Neural progenitor cell (in vitro differentiated cells): ENCODE results near the gene SPRY4. TPM values are rescaled to one million over a fixed set of nuclear protein-coding genes. Genes with fewer than 3 reads are reported as not detected.

Experiments used
- DNase-seq: peaks from one replicate; pipeline ENCODE4 v3.0.0-alpha.2; 2016; ENCODE audit warnings: low spot score
- H2AFZ ChIP-seq: fragments of 200-600 bp; sonication (generic); replicated peaks from 2 replicates; pipeline ENCODE4 v1.6.1; 2016; ENCODE audit warnings: antibody characterized with exemption
- H3F3A ChIP-seq: fragments of 200-600 bp; sonication (generic); 2 replicates; pipeline ENCODE4 v1.6.1; 2016; ENCODE audit warnings: antibody characterized with exemption, low read depth
- H3K27ac ChIP-seq: fragments of 200-600 bp; sonication (generic); 2 replicates; pipeline ENCODE4 v1.5.1; 2016; ENCODE audit warnings: mild to moderate bottlenecking
- H3K27me3 ChIP-seq: fragments of 200-600 bp; sonication (generic); 2 replicates; pipeline ENCODE4 v1.6.1; 2016; ENCODE audit warnings: mild to moderate bottlenecking, moderate library complexity
- H3K36me3 ChIP-seq: fragments of 200-600 bp; sonication (generic); 2 replicates; pipeline ENCODE4 v1.5.1; 2016
- H3K4me1 ChIP-seq: fragments of 200-600 bp; sonication (generic); 2 replicates; pipeline ENCODE4 v1.6.1; 2016; ENCODE audit warnings: mixed run types
- H3K4me2 ChIP-seq: fragments of 200-600 bp; sonication (generic); 2 replicates; pipeline ENCODE4 v1.6.1; 2016
- H3K4me3 ChIP-seq: fragments of 200-600 bp; sonication (generic); 2 replicates; pipeline ENCODE4 v1.5.1; 2016
- H3K79me2 ChIP-seq: fragments of 200-600 bp; sonication (generic); 2 replicates; pipeline ENCODE4 v1.6.1; 2016; ENCODE audit warnings: low read depth
- H3K9ac ChIP-seq: fragments of 200-600 bp; sonication (generic); 2 replicates; pipeline ENCODE4 v1.6.1; 2016
- H3K9me3 ChIP-seq: fragments of 200-600 bp; sonication (generic); 2 replicates; pipeline ENCODE4 v1.5.1; 2016; ENCODE audit warnings: low read depth
- H4K20me1 ChIP-seq: fragments of 200-600 bp; sonication (generic); 2 replicates; pipeline ENCODE4 v1.6.1; 2016; ENCODE audit warnings: low read depth
- H3K27ac Mint-ChIP-seq: 3 replicates; pipeline ENCODE4 v1.8.0; 2021; ENCODE audit warnings: mixed read lengths
- H3K27me3 Mint-ChIP-seq: 2 replicates; pipeline ENCODE4 v1.8.0; 2022; ENCODE audit warnings: low read depth, mild to moderate bottlenecking, inconsistent platforms, moderate library complexity, mixed read lengths; ENCODE audit not compliant: insufficient read depth
- H3K36me3 Mint-ChIP-seq: 3 replicates; pipeline ENCODE4 v1.8.0; 2021; ENCODE audit warnings: mixed read lengths
- H3K4me1 Mint-ChIP-seq: 3 replicates; pipeline ENCODE4 v1.8.0; 2021; ENCODE audit warnings: mixed read lengths
- H3K4me3 Mint-ChIP-seq: 3 replicates; pipeline ENCODE4 v1.8.0; 2021; ENCODE audit warnings: mild to moderate bottlenecking, moderate library complexity, mixed read lengths
- H3K9me3 Mint-ChIP-seq: 3 replicates; pipeline ENCODE4 v1.8.0; 2020; ENCODE audit warnings: mixed read lengths
- CTCF ChIP-seq: fragments of 200-600 bp; sonication (generic); IDR thresholded peaks from 2 replicates; pipeline ENCODE4 v1.5.1; 2017; ENCODE audit warnings: antibody characterized with exemption, mild to moderate bottlenecking
- EZH2 ChIP-seq: fragments of 200-600 bp; sonication (generic); IDR thresholded peaks from 2 replicates; pipeline ENCODE4 v1.6.1; 2017; ENCODE audit warnings: antibody characterized with exemption, mild to moderate bottlenecking, moderate library complexity
- EZH2phosphoT487 ChIP-seq: fragments of 200-600 bp; sonication (generic); IDR thresholded peaks from 2 replicates; pipeline ENCODE4 v1.6.1; 2017; ENCODE audit warnings: antibody characterized with exemption
- total RNA-seq: library from RNA; depleted of rRNA; stranded (reverse); fragments of >200 nt; gene quantifications from 2 replicates; pipeline ENCODE4 v1.2.3, GENCODE V29; 2015; ENCODE audit warnings: low replicate concordance

SPRY4 gene
- total RNA-seq, 1 donor from 2014 or later = 0.13 TPM

GRCh38 chr5:142360051-142360498 lies 35.3 kb upstream of the SPRY4 start:
- H3K4me3 Mint-ChIP-seq = no peak overlapping the region
- Histone ChIP-seq H3K4me1 (peaks cover 19% of the 10 kb centered on the region), H3K79me2 (no peaks in the 10 kb centered on the region), H3F3A (peaks cover 34% of the 10 kb centered on the region), H3K9ac (no peak overlapping the region), H3K36me3 (no peaks in the 10 kb centered on the region), H3K4me2 (peak overlapping the region; percentile 36), H3K4me3 (no peak overlapping the region), H3K9me3 (no peaks in the 10 kb centered on the region), H3K27ac (no peak overlapping the region), H4K20me1 (no peaks in the 10 kb centered on the region), H2AFZ (no peak overlapping the region), H3K27me3 (peaks cover 40% of the 10 kb centered on the region)
- no peak for TF ChIP-seq EZH2
- TF ChIP-seq EZH2phosphoT487 = no peak
- no peak for TF ChIP-seq CTCF
- DNase-seq = no peak
- H3K27ac Mint-ChIP-seq = peak overlapping the region; percentile 18
- H3K4me1 Mint-ChIP-seq = peaks cover 58% of the 10 kb centered on the region
- H3K27me3 Mint-ChIP-seq = peaks cover 4% of the 10 kb centered on the region
- peaks cover 6% of the 10 kb centered on the region for H3K9me3 Mint-ChIP-seq
- H3K36me3 Mint-ChIP-seq = no peaks in the 10 kb centered on the region

- H3K4me3 ChIP-seq = no peak overlapping the region
- TF ChIP-seq CTCF = no peak
- TF ChIP-seq EZH2phosphoT487 = no peak
- no peak for TF ChIP-seq EZH2
- peaks cover 19% of the 10 kb centered on the region for H3K4me1 ChIP-seq
- peaks cover 6% of the 10 kb centered on the region for H3K9me3 Mint-ChIP-seq
- H3K9ac ChIP-seq = no peak overlapping the region
- H3K4me1 Mint-ChIP-seq = peaks cover 56% of the 10 kb centered on the region
- no peaks in the 10 kb centered on the region for H4K20me1 ChIP-seq
- no peak overlapping the region for H3K27ac Mint-ChIP-seq
- H3K36me3 ChIP-seq = no peaks in the 10 kb centered on the region
- no peak for DNase-seq
- H3K4me3 Mint-ChIP-seq = peak overlapping the region; percentile 27
- no peak overlapping the region for H3K4me2 ChIP-seq
- no peaks in the 10 kb centered on the region for H3K36me3 Mint-ChIP-seq
- no peak overlapping the region for H2AFZ ChIP-seq
- H3K9me3 ChIP-seq = no peaks in the 10 kb centered on the region
- no peak overlapping the region for H3K27ac ChIP-seq
- peaks cover 4% of the 10 kb centered on the region for H3K27me3 Mint-ChIP-seq
- peaks cover 40% of the 10 kb centered on the region for H3K27me3 ChIP-seq
- no peaks in the 10 kb centered on the region for H3K79me2 ChIP-seq
- peaks cover 34% of the 10 kb centered on the region for H3F3A ChIP-seq
These were observed 33.8 kb upstream of the SPRY4 start for GRCh38 chr5:142358648-142359047.

- H3K4me1 ChIP-seq = peaks cover 19% of the 10 kb centered on the region
- H3K36me3 Mint-ChIP-seq = no peaks in the 10 kb centered on the region
- H3K4me1 Mint-ChIP-seq = peaks cover 55% of the 10 kb centered on the region
These were observed 33.3 kb upstream of the SPRY4 start for GRCh38 chr5:142358121-142358520.

More at GRCh38 chr5:142358121-142358520, 33.3 kb upstream of the SPRY4 start:
- H3K4me2 ChIP-seq = peak overlapping the region; percentile 69
- peaks cover 37% of the 10 kb centered on the region for H3F3A ChIP-seq
- no peaks in the 10 kb centered on the region for H3K9me3 ChIP-seq
- no peak for TF ChIP-seq EZH2
- TF ChIP-seq EZH2phosphoT487 = no peak
- TF ChIP-seq CTCF = no peak
- Mint-ChIP-seq H3K4me3 (peak overlapping the region; percentile 82), H3K9me3 (peaks cover 6% of the 10 kb centered on the region), H3K27ac (peak overlapping the region; percentile 42), H3K27me3 (peaks cover 4% of the 10 kb centered on the region)
- H3K27me3 ChIP-seq = peaks cover 40% of the 10 kb centered on the region
- no peak overlapping the region for H3K9ac ChIP-seq
- H3K27ac ChIP-seq = no peak overlapping the region
- H4K20me1 ChIP-seq = no peaks in the 10 kb centered on the region
- H3K36me3 ChIP-seq = no peaks in the 10 kb centered on the region
- H2AFZ ChIP-seq = no peak overlapping the region
- no peak for DNase-seq
- H3K79me2 ChIP-seq = no peaks in the 10 kb centered on the region
- no peak overlapping the region for H3K4me3 ChIP-seq
